CD4-positive, alpha-beta T cell treated with Interferon gamma for 1 hour (primary cell): ENCODE data around the gene TCF21.
"Not testable (repeated sequence)": the region's sequence is repeated elsewhere in the genome, so short reads cannot be mapped to it uniquely, and the experiment has no call there.

Source experiments
- DNase-seq: peaks from one replicate; pipeline ENCODE4 v3.0.0-alpha.2; 2020

TCF21 gene

DNA sequence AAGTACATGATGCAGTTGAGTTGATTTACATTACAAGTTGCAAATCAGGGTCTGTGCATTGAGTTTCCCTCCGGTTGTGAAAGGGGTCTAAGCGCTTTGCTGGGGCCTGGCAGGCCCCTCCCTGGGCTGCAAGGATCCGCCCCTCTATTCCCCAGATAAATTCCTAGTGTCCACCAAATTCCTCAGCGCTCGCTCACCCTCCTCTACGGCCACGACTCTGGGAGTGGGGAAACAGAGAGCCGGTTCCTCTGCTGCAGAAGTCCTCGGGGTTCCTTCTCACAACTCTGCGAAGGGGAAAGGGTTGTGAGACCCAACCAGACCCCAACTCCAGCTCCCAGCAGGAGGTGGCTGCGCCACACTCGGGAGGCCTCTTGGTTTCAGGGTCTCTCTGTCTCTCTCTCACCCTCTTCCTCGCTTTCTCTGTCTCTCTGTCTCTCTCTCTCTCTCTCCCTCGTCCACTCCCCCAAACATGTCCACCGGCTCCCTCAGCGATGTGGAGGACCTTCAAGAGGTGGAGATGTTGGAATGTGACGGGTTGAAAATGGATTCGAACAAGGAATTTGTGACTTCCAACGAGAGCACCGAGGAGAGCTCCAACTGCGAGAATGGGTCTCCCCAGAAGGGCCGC lies at the start of gene TCF21:
TSS of gene TCF21 (plus strand) at position 185 of the 628 bp plus-strand sequence. CDS start at position 470, 285 bp downstream.
- no peak for DNase-seq

DNA sequence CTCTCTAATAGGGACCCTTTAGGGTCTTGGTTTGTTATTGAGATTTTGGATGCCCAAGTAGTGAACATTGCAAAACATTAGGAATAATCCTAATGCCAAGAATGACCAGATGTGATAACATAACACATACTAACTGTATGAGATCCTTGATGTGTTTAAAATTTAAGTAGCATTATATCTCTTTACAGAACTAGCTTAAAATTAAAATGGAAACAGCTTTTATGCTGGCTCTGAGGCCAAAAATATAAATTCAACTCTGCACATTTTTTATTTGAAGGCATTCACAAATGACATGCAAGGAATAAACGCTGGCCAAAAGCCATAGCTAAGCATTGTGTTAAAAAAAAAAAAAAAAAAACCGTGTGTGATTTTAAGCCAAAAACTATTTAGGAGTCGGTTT lies 47.7 kb upstream of the TCF21 start:
- no peak for DNase-seq

DNA sequence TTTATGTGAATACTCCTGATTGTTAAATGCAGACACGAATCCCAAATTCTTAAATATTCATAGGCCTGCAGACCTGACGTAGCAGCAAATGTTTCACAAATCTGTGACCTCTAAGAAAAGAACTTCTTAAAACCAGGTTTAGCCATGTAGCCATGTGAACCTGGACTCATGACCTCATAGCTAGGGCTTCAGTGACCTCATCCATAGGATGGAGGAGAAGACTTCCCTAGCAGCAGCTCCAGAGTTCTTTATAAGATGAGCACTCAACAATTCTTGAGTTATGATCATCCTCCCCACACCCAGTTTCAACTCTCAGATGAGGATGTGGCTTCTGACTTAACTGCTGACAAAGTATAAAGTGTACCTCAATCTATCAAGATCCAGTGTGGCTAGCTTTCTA lies 45.8 kb upstream of the TCF21 start:
- DNase-seq = no peak

- no peak for DNase-seq
Observed at GRCh38 chr6:133844709-133845108, 44.2 kb upstream of the TCF21 start.

DNA sequence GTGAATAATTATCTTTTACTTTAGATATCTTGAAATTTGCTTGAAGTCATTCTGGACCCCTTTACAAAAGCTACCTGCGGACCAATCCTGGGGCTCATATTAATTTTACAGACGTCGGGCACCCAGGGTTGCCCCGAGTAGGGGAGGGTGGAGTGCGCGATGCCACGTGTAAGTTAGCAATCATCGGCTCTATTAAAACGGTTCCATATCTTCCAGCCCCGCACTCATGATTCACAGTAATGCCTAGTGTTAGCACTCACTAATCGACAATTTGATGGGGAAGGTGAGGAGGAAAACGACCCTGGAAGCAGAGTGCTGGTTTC lies 34.9 kb upstream of the TCF21 start:
- DNase-seq = no peak

DNA sequence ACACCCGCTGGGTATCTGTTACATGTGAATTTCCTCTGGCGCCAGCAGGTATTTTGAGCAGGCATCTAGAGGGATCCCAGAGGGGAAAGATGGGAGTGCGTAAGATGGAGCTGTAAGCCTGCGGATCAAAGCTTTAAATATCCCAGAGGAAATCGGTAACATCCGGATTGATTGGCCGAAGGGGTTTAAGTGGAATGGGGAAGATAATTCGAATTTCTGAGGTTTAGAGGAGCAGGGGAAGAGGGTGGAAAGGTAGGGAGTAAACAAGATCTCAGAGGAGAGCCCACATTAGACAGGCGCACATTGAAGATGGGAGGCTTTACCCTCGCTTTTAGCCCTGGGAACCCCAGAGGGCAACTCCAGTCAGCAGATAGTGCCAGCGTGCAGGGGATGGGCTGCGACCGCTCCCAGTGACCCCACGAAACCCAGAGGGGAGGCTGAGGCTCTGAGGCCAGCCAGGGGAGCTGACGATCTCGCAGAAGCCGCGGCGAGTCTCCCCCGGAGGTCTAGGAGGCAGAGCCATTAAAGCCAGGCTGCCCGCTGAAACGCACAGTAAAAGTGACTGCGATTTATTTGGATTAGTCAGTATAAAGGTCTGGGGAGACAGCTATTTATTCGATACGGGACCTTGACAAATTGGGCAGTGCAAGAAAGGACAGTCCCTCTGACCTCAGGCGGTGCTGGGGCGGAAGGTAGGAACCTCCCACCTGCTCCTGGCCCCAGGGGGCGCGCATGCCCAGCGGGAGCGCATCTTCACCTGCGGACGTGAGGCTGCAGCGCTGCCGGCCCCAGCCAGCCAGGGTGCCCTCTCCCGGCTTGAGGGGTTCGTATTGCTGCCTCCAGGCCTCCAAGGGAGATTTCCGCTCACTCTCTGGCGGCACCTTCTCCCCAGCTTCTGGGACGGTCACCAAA lies 34.3 kb upstream of the TCF21 start:
- no peak for DNase-seq

DNA sequence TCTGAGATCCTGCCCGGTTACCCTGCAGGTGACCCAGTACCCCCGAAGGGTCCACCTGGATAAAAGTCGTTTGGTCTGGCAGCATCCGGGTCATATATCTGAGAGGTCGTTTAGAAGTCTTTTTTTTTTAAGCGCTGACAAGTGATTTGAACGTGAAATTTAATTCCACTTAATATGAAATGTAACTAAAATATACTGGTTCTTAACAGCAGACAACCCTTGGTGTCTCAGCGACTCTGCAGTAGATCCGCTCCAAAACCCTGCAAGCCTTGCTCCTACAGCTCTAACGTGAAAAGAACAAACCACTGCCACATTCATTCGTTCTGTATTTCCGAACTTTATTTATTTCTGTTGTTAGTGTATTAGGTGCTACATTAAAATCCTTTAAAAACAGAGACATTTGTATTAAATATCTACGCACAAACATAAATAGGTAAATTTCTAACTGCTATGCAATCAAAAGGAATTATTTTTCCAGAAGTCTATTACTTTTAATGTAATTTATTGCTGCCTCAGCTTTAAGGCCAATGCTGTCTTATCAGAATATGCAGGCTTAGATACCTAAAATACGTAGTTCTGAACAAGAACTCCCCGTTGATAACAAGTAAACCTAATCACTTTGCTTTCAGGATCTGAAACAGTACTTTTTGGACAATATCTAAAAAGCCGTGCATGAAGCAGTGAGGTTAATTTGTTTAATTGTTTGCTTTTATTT lies 33.5 kb upstream of the TCF21 start:
- DNase-seq = no peak

DNA sequence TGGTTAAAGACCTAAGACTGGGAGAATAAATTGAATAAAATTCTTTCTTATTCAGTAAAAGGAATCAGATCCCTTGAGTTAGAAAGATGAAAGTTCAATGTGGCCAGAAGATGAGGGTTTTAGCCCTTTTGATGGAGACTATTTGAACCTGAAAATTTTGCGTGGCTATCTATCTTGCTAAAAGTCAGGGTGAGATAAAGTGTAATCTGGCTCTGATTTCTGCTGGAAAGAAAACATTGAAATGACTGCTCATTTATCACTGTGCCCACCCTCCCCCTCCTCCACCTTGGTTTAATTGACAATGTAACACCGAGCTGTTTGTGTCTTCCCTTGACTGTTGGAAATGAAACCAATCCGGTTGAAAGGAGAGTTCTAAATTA lies 32.9 kb upstream of the TCF21 start:
- DNase-seq = no peak

GRCh38 chr6:133856911-133857310 lies 32.0 kb upstream of the TCF21 start:
- no peak for DNase-seq

GRCh38 chr6:133857696-133858095 lies 31.2 kb upstream of the TCF21 start:
- DNase-seq = no peak

GRCh38 chr6:133861337-133861736 lies 27.6 kb upstream of the TCF21 start:
- DNase-seq = not testable (repeated sequence)

DNA sequence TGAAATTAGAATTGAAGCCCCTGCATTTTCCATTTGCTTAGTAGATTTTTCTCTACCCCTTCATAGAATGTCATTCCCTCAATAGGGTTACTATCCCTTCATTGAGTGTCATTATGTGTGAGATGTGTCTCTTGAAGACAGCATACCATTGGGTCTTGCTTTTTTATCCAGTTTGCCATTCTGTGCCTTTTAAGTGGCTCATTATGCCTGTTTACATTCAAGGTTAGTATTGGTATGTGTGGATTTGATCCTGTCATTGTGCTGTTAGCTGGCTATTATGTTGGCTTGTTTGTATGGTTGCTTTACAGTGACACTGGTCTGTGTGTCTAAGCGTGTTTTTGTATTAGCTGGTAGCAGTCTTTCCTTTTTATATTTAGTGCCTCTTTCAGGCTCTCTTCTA lies 25.7 kb upstream of the TCF21 start:
- DNase-seq = no peak

GRCh38 chr6:133865680-133866079 lies 23.2 kb upstream of the TCF21 start:
- DNase-seq = no peak

- DNase-seq = no peak
Observed at GRCh38 chr6:133871131-133871530, 17.8 kb upstream of the TCF21 start.

GRCh38 chr6:133873538-133873937 lies 15.4 kb upstream of the TCF21 start:
- no peak for DNase-seq

- DNase-seq = no peak
Observed at GRCh38 chr6:133877116-133877515, 11.8 kb upstream of the TCF21 start.

DNA sequence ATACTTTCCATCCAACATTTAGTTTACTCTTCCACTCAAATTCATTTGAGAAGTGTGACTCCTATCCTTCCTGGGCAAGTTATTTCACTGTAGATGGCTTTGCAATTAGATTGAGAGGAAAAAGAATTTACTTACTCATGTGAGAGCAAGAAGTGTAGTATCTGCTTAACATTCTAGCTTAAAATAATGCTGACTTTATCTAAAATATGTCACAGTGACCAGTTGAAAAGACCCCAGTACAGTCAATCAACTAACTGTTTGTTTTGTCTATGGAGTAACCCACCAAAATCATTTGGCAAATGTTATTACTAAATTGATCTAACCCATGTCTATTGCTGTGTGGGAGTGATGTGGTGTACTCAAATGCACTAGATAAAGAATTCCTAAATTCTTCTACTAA lies 8.9 kb upstream of the TCF21 start:
- no peak for DNase-seq

DNA sequence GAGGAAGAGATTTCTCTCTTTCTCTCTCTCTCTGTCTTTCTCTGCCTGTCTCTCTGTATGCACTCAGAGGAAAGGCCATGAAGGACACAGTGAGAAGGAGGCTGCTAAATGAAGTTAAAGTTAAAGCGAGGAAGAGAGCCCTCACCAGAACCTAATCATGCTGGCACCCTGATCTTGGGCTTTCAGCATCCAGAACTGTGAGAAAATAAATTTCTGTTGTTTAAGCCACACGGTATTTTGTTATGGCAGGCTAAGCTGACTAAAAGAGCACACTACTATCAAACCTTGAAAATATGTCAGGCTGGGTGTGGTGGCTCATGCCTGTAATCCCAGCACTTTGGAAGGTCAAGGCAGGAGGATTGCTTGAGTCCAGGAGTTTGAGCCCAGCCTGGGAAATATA lies 8.0 kb upstream of the TCF21 start:
- DNase-seq = no peak

DNA sequence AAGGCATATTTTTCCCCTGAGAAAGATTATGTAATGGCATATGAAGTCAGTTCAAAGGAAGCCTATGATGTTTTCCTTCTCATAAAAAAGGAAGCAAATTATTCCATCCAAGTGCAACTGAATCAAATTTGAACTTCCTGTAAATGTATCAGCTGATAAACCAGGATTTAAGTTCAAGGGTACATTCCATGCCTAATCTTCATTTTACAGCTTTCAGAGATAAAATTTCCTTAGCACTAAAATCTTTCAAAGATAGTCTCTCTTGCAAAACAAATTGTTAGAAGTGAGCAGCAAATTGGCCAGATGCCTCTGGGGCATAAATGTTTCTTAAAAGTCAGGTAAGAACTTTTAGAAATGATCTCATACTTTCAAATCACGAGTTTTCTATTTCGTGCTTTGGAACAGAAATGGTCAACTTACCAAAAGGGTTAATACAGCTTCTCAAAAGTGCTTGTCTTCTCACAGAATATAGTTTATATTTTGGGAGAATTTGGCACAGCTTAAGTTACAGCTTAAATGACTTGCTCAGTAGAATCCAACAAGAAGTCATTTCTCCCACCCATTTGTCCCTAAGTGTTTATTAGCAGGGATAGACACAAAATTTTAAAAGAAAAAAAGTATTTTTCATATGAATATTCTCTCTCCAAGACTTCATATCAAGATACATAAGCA lies 2.7 kb upstream of the TCF21 start:
- no peak for DNase-seq

DNA sequence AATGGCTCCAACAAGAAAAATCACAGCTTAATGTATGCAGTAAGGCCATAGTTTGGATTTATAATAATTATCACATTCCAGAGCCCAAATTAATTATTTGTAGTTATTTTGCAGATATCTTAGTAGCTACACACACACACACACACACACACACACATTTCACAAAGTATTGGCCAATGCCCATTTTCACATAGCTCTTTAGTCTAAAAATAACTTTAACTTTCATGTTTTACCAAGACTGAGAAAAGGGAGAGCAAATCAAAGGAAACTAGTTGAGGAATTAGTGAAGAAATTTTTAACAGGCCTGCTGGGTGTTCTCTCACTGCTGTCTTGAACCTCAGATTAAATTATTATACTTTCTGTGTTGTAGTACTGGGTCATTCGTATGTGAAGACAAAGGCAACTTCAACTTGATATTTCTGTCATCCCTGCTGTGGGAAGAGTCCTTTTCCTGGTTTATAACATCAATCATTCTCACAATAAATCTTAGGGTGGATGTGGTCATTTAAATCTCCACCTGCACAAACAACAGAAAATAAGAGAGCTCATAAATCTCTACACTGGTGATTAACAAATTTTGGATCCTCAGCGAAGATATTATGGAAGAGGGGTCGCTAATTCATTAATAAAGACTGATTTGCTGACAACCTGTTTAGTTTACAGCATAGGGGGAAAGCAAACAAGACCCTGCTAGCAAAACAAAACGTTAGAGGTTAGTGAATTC lies 1.6 kb upstream of the TCF21 start:
- no peak for DNase-seq

- no peak for DNase-seq
Observed at GRCh38 chr6:133887880-133888230, 1.1 kb upstream of the TCF21 start.

DNA sequence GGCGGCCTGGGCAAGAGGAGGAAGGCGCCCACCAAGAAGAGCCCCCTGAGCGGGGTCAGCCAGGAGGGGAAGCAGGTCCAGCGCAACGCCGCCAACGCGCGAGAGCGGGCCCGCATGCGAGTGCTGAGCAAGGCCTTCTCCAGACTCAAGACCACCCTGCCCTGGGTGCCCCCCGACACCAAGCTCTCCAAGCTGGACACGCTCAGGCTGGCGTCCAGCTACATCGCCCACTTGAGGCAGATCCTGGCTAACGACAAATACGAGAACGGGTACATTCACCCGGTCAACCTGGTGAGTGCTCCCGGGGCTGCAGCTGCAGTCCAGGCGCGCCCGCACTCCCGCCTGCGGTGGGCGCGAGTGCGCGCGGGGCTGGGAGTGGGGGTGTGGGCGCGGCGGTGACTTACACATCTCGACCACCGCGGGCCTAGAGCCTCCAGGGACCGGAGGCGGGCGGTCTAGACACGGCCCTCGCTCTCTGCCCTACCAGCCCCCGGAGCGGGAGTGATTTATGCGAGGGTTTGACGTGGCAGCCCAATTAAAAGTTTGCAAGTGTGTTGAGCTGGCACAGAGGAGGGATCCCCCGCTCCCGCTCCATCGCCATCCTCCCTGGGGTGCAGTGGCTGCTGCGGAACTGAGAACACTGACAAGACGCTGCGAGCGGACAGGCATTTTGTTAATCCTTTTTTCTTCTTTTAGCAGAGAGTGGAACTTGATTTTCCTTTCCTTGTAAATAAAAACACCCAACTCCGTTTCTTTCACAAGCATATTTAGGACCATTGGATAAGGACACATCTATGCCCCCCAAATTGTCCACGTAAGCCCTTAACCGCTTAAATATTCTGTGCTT lies 867 bp downstream of the TCF21 start:
- no peak for DNase-seq
